Upper lobe of right lung (tissue), 1 donor: ENCODE results near the gene DYNLT2. TPM values are rescaled to one million over a fixed set of nuclear protein-coding genes. Genes with fewer than 3 reads are reported as not detected.

Experiments used
- ATAC-seq: fragments of 200-7000 bp; cut with Tn5 transposase; one replicate; pipeline ENCODE4 v1.9.1; 2020; ENCODE audit warnings: mild to moderate bottlenecking, moderate library complexity
- DNase-seq: peaks from one replicate; pipeline ENCODE4 v3.0.0-alpha.2; 2020
- H3K27ac ChIP-seq: fragments of 200-600 bp; one replicate; pipeline ENCODE4 v1.8.0; 2022
- H3K27me3 ChIP-seq: fragments of 200-600 bp; one replicate; pipeline ENCODE4 v1.8.0; 2022; ENCODE audit warnings: mild to moderate bottlenecking
- H3K36me3 ChIP-seq: fragments of 200-600 bp; one replicate; pipeline ENCODE4 v1.8.0; 2022
- H3K4me1 ChIP-seq: fragments of 200-600 bp; one replicate; pipeline ENCODE4 v1.8.0; 2022
- H3K4me3 ChIP-seq: fragments of 200-600 bp; one replicate; pipeline ENCODE4 v1.8.0; 2022; ENCODE audit warnings: mild to moderate bottlenecking
- H3K9me3 ChIP-seq: fragments of 200-600 bp; one replicate; pipeline ENCODE4 v1.8.0; 2022
- intact Hi-C: fragments of 100-400 bp; cut with DNase I; formaldehyde crosslinking; loops from one replicate; pipeline ENCODE4 v1.11.0; 2022
- total RNA-seq: library from RNA; stranded (reverse); fragmentation: NEBNext Ultra II Directional; extraction: Animal tissue kit (Norgen Biotek cat#: 25700); gene quantifications from one replicate; pipeline ENCODE4 v1.2.1, GENCODE V29; 2021
- TF ChIP-seq, protein P1 (sequence below): fragments of 200-600 bp; IDR thresholded peaks from one replicate; pipeline ENCODE4 v1.8.0; 2022; ENCODE audit warnings: antibody characterized with exemption
- donor health status: DM: no; HTN: yes; CAD: no; lungs with severe emphysema.

The DYNLT2 gene
- total RNA-seq, 1 donor from 2014 or later: 1.2 TPM

DNA sequence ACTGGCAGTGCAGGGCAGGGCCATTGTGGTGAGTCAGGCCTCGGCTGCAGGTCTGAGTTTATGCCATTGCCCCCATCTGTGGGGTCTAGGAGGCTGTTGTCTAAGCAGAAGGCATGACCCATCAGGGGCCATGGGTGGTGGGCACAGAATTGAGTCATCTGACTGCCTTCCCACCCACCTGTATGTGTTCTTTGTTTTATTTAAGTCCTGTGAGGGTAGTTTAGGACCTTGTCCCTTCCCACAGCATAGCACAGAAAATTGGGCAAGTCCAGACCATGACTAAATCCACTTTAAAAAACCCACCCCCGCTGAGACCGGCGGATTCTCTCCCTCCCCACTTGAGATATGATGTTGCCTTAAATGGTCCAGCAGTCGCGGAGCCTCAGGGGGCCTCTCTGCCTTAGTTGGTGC is 40.4 kb upstream of the DYNLT2 start:
- intact Hi-C loops: no loop called here

GRCh38 chr6:169789944-169790927 is 38.9 kb upstream of the DYNLT2 start:
- ATAC-seq (peak; percentile 96), DNase-seq (peak; percentile 87)
- peak overlapping the region; percentile 52 for H3K27ac ChIP-seq
- H3K27me3 ChIP-seq: no peaks in the 10 kb centered on the region
- H3K9me3 ChIP-seq: no peaks in the 10 kb centered on the region
- no peaks in the 10 kb centered on the region for H3K36me3 ChIP-seq
- intact Hi-C loops: no loop called here
- H3K4me1 ChIP-seq: peaks cover 16% of the 10 kb centered on the region
- peak overlapping the region; percentile 49 for H3K4me3 ChIP-seq
- TF ChIP-seq, protein P1, sequence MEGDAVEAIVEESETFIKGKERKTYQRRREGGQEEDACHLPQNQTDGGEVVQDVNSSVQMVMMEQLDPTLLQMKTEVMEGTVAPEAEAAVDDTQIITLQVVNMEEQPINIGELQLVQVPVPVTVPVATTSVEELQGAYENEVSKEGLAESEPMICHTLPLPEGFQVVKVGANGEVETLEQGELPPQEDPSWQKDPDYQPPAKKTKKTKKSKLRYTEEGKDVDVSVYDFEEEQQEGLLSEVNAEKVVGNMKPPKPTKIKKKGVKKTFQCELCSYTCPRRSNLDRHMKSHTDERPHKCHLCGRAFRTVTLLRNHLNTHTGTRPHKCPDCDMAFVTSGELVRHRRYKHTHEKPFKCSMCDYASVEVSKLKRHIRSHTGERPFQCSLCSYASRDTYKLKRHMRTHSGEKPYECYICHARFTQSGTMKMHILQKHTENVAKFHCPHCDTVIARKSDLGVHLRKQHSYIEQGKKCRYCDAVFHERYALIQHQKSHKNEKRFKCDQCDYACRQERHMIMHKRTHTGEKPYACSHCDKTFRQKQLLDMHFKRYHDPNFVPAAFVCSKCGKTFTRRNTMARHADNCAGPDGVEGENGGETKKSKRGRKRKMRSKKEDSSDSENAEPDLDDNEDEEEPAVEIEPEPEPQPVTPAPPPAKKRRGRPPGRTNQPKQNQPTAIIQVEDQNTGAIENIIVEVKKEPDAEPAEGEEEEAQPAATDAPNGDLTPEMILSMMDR: peak; percentile 98

More for the DNA sequence above, 40.4 kb upstream of the DYNLT2 start:
- Histone ChIP-seq H3K9me3 (no peaks in the 10 kb centered on the region), H3K36me3 (no peaks in the 10 kb centered on the region), H3K27ac (no peak overlapping the region), H3K4me3 (no peak overlapping the region), H3K27me3 (no peaks in the 10 kb centered on the region), H3K4me1 (peaks cover 16% of the 10 kb centered on the region)
- TF ChIP-seq, protein P1: no peak
- ATAC-seq: no peak
- DNase-seq: peak; percentile 22

GRCh38 chr6:169789146-169789943 is 38.0 kb upstream of the DYNLT2 start:
- TF ChIP-seq, protein P1: no peak
- intact Hi-C loops: no loop called here
- peak overlapping the region; percentile 49 for H3K4me3 ChIP-seq
- peaks cover 16% of the 10 kb centered on the region for H3K4me1 ChIP-seq
- no peaks in the 10 kb centered on the region for H3K27me3 ChIP-seq
- H3K27ac ChIP-seq: no peak overlapping the region
- no peaks in the 10 kb centered on the region for H3K9me3 ChIP-seq
- no peaks in the 10 kb centered on the region for H3K36me3 ChIP-seq
- ATAC-seq: no peak
- peak; percentile 52 for DNase-seq

GRCh38 chr6:169788809-169789145 is 37.4 kb upstream of the DYNLT2 start:
- no peak overlapping the region for H3K4me3 ChIP-seq
- no peak for DNase-seq
- TF ChIP-seq, protein P1: no peak
- no peaks in the 10 kb centered on the region for H3K9me3 ChIP-seq
- no peaks in the 10 kb centered on the region for H3K36me3 ChIP-seq
- intact Hi-C loops: no loop called here
- no peak for ATAC-seq
- no peaks in the 10 kb centered on the region for H3K27me3 ChIP-seq
- H3K27ac ChIP-seq: no peak overlapping the region
- peaks cover 16% of the 10 kb centered on the region for H3K4me1 ChIP-seq

- Histone ChIP-seq H3K27me3 (no peaks in the 10 kb centered on the region), H3K9me3 (no peaks in the 10 kb centered on the region), H3K27ac (no peak overlapping the region), H3K36me3 (no peaks in the 10 kb centered on the region), H3K4me1 (peaks cover 16% of the 10 kb centered on the region), H3K4me3 (no peak overlapping the region)
- intact Hi-C loops: no loop called here
- TF ChIP-seq, protein P1: no peak
- ATAC-seq (no peak), DNase-seq (peak; percentile 26)
Measured at GRCh38 chr6:169787797-169788196, 36.4 kb upstream of the DYNLT2 start.
